Brain pericyte (primary cell): ENCODE data around the gene ANXA8L1.
"Not testable (repeated sequence)": the region's sequence is repeated elsewhere in the genome, so short reads cannot be mapped to it uniquely, and the experiment has no call there.

Experiments
- DNase-seq: peaks from one replicate; pipeline ENCODE4 v3.0.0-alpha.2; 2012; ENCODE audit warnings: low read depth, low spot score

Gene ANXA8L1, protein sequence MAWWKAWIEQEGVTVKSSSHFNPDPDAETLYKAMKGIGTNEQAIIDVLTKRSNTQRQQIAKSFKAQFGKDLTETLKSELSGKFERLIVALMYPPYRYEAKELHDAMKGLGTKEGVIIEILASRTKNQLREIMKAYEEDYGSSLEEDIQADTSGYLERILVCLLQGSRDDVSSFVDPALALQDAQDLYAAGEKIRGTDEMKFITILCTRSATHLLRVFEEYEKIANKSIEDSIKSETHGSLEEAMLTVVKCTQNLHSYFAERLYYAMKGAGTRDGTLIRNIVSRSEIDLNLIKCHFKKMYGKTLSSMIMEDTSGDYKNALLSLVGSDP

DNA sequence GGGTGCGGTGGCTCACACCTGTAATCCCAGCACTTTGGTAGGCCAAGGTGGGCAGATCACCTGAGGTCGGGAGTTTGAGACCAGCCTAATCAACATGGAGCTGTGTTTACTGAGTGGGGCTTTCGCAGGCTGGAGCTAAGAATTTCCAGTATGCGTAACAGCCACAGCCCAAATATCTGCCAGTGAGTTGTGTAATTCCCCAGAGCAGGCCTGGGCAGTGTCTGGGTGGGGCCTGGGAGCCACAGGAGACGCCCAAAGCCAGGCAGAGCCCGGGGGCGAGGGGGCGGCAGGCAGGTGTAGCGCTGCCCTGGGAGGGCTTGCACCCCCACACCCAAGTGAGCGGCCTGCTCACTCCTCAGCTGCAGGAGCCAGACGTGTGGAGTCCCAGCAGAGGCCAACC lies at the start of gene ANXA8L1:
Gene ANXA8L1, plus strand, starts transcription at position 371 of the 400 bp plus-strand sequence. CDS start 76 bp downstream, outside the sequence.
- DNase-seq, result not testable (repeated sequence)

DNA sequence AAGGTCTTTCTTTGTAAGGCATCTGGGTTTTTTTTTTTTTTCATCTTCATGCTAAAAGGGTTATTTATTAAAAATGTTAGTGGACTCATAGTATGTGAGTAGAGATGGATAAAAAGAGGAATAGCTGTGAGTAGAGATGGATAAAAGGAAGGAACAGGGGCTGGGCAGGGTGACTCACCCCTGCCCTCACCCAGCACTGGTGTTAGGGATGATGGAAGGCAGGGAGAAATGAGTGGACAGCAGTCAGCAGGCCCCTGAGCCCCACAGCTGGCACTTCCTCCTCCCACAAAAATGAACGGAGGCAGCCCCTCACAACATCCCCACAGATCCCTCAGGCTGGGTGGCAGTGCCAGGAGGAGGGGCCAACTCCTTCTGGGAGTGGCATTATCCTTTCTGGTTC lies 49.5 kb upstream of the ANXA8L1 start:
- DNase-seq, result no peak

DNA sequence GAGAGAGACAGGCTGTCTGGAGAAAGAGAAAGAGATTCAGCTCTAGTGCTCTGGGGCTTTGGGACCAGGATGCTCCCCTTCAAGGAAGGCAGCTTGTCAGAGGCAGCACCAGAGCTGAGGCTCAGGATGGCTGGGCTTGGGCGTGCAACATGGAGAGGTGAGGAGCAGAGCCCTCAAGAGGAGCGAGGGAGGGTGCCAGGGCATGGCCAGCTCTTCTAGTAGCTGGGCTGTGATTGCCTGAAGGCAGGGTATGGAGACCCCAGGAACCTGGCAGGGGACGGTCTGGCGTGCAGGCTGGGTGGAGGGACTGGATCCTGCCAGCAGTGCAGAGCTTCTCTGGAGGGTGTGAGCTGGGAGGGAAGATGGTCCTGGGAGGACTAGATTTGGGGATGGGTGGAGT lies 48.6 kb upstream of the ANXA8L1 start:
- no peak for DNase-seq

DNA sequence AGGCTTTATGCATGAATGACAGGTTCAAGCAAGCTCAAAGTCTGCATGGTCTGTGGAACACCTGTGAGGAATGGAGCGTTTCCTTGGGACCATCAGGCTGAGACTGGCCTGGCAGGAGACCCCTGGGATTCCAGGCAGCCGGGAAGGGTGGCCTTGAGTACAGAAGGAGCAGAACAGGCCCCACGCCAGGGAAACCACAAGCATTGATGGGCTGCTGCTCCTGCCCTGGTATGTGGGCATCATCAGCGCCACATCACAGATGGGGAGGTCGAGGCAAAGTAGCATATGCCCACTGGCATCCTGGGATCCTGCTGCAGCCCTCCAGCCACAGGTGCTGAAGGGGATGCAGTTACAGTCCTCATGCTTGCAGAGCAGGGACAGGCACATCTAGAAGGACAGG lies 47.9 kb upstream of the ANXA8L1 start:
- DNase-seq, result no peak

DNA sequence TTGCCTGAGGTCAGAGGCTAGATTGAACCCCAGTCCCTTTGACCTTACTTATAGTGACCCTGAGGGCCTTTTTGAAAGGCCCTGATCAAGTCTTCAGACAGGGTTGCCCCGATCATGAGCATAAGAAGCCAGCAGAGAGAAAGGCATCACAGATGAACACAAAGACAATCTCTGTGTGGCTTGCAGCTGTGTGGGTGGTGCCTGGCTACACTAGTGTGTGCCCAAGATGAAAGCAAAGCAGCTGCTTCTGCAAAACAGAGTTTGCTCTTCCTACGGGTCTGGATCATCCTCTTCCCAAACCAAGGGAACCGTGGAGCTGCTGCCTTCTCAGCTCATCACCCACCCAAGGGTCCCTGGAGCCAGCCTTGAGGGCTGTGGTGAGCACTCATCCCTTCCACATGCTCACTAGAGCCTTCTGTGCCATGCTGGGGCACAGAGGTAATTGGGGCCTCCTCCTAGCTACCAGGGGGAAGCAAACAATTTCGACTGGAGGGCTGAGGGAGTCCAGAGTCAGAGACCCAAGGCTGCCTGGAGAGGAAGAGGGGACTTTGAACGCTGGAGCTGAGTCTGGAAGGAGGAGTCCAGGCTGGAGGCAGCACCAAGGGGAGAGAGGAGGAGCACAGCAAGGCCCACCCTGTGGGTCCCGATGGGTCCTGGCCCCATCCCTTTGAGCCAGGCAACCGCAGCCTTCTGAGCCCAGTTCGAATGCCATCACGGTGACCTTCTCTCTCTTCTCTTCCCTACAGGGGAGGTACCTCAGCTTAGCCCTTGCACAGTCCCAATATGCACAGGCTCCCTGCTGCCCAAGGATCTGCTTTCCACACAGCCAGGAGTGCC lies 46.5 kb upstream of the ANXA8L1 start:
- DNase-seq, result no peak

DNA sequence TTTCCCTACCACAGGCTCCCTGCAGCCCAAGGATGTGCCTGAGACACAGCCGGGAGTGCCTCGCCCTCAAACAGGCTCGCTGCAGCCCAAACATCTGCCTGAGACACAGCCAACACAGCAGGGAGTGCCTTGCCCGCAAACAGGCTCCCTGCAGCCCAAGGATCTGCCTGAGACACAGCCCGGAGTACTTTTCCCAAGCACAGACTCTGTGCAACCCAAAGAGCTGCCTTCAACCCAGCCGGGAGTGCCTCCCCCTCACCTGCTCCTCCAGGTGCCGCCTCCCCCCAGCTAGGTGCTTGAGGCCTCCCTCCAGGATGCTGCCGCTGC lies 45.9 kb upstream of the ANXA8L1 start:
- DNase-seq, result peak; percentile 34

DNA sequence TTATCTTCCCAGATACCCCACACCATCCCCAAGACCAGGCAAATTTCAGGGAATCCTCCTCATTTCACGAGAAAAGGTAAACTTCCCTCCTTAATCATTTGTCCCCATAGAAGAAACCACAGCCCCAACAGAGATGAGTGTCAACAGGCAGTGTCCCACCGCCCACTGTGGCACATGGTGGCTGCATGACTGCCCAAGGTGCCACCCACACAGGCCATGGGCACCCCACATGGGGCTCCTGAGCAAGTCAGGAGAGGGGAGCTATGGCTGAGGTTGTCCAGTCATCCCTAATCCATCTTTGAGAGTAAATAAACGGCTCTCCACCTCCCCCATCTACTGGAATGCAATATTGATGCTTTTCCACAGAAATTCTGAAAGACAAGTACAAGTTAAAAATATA lies 44.7 kb upstream of the ANXA8L1 start:
- DNase-seq, result no peak

DNA sequence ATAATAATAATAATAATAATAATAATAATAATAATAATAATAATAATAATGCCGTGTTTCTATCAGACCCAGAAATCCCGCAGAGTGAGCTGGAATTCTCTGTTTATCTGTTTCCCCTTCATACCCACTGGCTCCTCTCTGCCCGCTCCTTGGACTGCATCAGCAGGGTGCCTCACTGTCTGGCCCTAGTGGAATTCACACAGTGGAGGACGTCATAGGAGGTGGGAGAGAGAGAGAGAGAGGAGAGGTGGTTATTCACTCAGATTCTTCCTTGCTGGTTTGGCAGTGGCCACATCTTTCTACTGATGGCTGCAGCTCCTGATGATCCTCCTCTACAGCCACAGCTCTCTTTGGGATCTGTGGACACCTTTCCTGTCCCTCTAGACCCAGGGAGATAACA lies 10.1 kb upstream of the ANXA8L1 start:
- DNase-seq, result not testable (repeated sequence)

DNA sequence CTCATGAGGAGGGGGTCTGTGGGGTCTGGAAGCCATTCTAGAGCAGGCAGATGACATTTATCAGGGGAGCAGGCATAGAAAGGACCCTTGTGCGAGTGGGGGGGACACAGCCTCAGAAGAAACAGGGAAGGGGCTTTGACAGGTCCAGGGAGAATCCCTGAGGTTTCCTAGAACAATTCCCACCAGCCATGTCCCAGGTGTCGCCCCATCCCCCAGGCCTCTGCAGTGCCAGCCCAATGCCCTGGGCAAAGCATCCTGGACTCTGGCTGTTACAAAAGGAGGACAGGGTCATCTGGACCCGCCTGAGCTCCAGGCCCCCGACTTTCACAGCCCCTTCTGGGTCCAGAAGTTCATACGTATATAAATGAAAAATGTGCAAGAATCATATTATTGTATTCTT lies 8.4 kb upstream of the ANXA8L1 start:
- DNase-seq, result not testable (repeated sequence)

DNA sequence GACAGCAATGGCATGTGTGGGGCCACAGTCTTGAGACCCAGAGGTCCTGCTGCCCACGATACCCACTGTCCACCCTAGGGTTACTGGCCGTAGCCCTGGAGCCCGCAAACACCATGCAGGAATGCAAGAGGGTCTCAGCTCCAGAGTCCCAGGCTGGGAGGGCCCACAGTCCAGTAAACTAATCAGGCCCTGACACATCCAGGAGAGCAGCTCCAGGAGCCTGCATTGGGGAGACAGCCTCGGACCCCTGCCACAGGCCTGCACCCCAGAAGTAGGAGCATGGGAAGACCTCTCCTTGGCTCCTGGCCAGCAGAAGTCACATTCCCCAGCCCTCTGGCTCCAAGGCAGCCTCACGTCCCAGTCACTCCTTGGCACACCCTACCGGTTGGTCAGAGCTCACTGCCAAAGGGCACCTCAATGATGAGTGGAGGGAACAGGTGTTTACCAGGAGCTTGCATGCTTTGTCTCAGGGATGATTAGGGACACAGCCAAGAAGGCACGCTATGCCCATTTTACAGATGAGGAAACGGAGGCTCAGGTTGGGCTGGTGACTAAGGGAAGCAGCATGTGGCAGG lies 7.8 kb upstream of the ANXA8L1 start:
- DNase-seq, result not testable (repeated sequence)

DNA sequence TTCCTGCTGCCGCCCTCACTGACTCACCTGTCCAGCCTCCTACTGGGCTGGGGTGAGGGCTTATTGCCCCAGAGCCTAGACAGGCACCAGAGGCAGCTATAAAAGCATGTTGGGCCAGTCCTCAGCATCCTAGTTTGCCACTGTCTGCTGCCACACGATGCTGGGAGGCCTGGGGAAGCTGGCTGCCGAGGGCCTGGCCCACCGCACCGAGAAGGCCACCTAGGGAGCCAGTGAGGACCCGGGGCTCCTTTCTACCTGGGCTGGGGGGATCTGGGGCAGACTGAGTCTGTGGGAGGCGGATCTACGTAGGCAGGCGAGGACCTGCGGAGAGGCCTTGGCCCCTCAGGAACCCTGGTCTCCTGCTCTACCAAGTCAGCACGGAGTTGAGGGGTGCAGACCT lies 6.6 kb upstream of the ANXA8L1 start:
- not testable (repeated sequence) for DNase-seq

DNA sequence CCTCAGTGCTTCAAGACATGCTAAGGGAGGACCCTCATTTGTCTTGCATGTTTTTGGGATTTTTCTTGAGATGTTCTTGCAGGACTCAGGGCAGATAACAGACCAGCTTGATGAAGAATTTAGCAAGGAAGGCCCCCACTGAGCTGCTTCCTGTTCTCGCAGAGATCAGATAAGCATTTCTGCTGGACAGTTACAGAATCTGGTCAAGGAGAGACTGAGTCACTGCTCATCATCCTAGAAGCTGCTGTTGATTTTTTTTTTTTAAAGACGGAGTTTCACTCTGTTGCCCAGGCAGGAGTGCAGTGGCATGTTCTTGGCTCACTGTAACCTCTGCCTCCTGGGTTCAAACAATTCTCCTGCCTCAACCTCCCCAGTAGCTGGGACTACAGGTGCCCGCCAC lies 1.2 kb upstream of the ANXA8L1 start:
- DNase-seq, result not testable (repeated sequence)

DNA sequence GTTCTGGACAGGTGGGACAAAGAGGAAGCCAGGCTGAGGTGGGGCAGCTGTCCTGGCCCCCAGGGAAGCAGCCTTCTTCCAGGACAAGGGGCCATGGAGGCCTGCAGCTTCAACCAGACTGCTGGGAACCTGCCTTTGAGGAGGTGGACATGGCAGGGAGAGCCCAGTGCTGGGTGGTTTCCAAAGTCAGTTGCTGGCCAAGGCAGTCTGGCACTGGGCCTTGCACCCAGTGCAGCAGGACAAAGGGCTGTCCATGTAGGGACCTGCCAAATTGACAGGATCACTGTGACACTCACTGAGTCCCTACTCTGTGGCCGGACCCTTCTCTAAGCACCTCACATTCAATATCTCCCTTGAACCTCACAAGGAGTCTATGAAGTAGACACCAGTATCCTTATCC lies 1.4 kb downstream of the ANXA8L1 start:
- not testable (repeated sequence) for DNase-seq

DNA sequence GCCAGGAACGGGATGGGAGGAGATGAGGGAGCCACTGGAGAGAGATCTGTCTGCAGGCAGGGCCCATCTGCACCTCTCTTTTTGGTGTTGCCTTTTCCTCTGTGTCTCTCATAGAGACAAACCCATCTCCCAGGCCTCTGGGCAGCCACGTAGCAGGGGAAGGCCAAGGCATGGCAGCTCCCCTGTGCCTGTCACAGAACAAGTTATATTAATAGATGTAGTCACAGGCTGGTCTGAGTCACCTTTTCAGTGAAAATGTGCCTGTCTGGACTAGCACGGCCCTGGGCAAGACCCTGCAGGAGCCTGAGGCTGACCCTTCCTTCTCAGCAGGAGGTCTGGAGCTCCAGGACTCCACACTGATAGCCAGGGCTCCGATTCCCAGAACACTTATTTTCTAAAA lies 2.1 kb downstream of the ANXA8L1 start:
- not testable (repeated sequence) for DNase-seq

DNA sequence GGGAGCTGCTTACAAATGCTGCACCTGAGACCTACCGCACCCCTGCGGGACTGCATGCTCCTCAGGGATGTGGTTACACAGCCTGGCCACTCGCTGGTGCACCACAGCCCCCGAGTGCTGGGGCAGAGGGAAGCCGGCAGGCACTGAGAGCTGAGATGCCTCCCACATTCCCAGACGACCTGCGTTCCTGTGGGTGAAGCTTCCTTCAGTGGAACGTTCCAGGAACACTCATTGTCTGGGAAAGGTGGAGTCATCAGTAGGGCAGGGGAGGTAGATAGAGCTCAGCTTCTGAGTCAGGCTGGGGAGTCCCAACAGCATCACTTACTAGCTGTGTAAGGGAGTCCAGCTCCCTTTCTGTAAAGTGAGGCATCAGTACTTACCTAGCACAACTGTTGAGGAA lies 2.5 kb downstream of the ANXA8L1 start:
- DNase-seq, result not testable (repeated sequence)

DNA sequence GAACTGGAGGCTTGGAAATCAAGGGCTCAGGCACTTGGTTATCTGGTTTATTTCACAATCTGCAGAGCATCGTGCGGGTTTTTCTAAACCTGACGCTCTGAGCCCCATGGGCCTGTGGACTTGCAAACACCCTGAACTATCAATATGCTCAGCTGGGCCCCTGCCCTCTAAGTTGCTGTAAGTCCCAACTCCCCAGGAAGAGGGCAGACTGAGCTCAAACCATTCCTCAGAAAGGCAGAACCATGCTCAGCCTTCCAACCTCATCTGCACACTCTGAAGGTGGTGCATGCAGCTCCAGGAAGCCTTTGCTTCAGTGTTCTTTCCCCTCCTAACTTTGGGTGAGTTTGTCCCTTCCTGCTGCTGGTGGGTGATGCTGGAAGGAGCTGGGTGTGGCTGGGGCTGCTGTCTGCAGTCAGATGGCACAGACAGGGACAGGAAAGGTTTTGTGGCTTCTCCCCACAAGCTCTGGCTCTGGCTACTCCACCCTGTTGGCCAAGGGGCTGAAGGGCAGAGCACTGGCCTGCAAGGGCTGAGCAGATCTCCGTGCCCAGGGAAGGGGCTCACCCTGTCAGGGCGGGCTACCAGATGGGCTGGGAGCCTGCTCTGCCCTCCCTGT lies 3.8 kb downstream of the ANXA8L1 start:
- DNase-seq, result not testable (repeated sequence)

DNA sequence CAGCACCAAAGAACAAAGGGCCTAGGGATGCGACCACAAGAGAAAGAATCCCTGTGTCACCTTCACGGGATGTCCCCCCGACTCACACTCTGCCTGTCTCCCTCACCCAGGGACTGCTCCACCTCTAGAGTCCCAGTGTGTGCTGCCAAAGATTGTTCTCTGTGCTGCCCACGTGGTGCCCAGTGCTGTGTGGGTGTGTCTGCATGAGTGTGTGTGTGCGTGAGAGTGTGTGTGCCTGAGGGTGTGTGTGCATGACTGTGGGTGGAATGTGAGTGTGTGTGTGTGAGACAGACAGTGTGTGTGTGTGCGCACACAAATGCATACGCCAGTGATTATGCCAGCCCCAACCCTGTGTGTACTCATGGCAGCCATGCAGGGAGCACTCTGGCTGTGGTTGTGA lies 10.3 kb downstream of the ANXA8L1 start:
- not testable (repeated sequence) for DNase-seq

DNA sequence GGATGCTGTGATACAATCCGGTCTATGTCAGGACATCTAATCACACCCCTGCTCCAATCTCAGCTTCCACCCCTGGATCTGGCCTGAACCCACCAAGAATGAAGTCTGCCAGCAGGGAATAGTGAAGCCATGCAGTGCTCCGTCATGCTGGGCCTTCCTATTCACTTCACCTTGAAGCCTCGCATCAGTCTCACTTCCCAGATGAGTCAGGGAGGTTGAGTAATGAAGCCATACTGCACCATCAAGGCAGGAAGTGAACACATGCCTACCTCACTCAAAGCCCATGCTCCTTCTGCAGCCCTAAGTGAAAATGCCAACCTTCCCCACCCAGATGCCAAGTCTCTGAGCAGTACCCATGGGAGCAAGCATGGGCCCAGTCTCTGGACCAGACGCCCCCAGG lies 11.1 kb downstream of the ANXA8L1 start:
- DNase-seq, result not testable (repeated sequence)

DNA sequence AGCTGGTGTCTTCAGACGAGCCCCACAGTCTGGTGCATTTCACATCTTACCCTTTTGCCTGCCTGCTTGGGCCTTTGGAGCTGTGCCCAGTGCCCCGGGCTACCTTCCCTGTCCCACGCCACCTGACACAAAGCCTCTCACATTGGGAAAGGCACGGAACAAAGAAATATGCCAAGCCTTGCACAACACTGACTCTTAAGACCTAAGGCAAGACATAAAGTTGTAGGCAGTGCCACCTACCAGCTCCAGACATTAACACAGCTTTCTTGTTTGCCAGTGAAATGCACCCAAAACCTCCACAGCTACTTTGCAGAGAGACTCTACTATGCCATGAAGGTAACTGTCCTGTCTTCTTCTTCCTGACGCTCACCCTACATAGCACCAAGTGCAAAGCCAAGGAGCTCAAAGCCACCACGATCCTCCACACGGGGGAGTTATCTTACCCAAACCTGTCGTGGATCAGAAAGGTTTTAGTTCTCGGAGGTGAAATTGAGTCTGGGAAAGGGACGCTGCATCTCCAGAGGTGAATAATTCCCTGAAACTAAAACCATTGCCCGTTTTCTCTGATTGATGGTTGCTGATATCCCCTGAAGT lies 11.8 kb downstream of the ANXA8L1 start:
- DNase-seq, result not testable (repeated sequence)

DNA sequence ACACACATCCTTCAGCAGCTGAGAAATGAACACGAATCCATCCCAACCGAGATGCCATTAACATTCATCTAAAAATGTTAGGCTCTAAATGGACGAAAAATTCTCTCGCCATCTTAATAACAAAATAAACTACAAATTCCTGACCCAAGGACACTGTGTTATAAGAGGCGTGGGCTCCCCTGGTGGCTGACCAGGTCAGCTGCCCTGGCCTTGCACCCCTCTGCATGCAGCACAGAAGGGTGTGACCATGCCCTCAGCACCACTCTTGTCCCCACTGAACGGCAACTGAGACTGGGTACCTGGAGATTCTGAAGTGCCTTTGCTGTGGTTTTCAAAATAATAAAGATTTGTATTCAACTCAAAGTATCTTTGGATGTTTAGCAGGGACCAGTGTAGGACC lies 15.8 kb downstream of the ANXA8L1 start:
- DNase-seq, result not testable (repeated sequence)

DNA sequence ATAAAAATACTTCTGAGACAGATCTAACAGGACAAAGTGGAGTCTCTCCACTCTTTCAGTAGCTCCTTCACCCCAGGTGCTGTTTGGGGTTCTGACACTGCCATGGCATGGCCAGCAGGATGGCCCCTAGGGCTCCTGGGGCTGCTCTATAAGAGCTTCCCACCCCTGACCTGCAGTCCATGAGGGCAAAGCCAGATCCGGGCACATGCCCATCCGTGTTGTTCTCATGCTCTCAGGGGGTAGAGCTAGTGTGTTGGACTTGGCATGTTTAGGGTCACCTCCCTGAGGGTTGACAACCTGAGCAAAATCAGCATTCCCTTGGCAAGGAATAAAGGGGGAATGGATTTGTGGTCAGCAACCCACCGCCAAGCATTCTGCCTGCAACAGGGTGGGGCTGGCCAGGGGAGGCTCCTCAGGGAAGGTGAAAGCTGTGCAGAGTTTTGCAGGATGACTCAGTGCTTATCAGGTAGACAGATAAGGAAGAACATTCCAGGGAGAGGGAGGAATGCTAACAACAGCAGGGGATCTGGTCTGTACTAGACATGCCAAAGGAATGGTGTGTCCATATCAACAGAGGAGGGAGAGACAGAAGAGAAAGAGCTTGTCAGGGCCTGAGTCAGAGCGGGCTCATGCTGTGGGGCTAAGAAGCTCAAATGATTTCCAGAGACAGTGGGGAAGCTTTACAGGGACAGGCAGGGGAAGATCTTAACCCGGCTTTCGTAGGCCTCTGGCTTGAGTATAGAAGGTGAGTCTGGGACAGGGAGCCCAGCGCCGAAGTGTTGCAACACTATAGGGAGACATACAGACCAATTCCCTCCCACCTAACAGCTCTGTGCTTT lies 21.1 kb downstream of the ANXA8L1 start:
- DNase-seq, result peak; percentile 3
